NB4 (cell line): ENCODE data around the gene SCN8A.
"Not testable (repeated sequence)": the region's sequence is repeated elsewhere in the genome, so short reads cannot be mapped to it uniquely, and the experiment has no call there.

Experiments used
- DNase-seq: peaks from one replicate; pipeline ENCODE4 v3.0.0; 2010; ENCODE audit warnings: low read depth
- H3K4me3 ChIP-seq: one replicate; pipeline ENCODE4 v1.5.1; 2011; ENCODE audit warnings: mild to moderate bottlenecking, low read depth, low read length, moderate library complexity
- CTCF ChIP-seq: IDR thresholded peaks from one replicate; pipeline ENCODE4 v1.5.1; 2012; ENCODE audit warnings: low read depth, low read length
- MYC ChIP-seq: IDR thresholded peaks from 2 replicates; pipeline ENCODE4 v1.6.1; 2011; ENCODE audit warnings: low read depth, low read length
- POLR2A ChIP-seq: IDR thresholded peaks from 2 replicates; pipeline ENCODE4 v1.6.1; 2011; ENCODE audit warnings: mild to moderate bottlenecking; ENCODE audit not compliant: insufficient read length; ENCODE audit errors: extremely low read depth
- TF ChIP-seq, protein P1 (sequence below): IDR thresholded peaks from 2 replicates; pipeline ENCODE4 v1.6.1; 2011; ENCODE audit warnings: low read depth, low read length

SCN8A gene

GRCh38 chr12:51591016-51591901 lies at the start of gene SCN8A:
Gene SCN8A (plus strand): TSS chr12:51591233. CDS start chr12:51662818, 71,585 bp downstream.
- DNase-seq, result peak; percentile 49
- peak within 1 kb of the TSS; percentile 37 for H3K4me3 ChIP-seq
- TF ChIP-seq MYC (no peak), CTCF (no peak), POLR2A (no peak)
- TF ChIP-seq, protein P1, sequence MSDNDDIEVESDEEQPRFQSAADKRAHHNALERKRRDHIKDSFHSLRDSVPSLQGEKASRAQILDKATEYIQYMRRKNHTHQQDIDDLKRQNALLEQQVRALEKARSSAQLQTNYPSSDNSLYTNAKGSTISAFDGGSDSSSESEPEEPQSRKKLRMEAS, result no peak

- DNase-seq, result no peak
- no peak for TF ChIP-seq MYC
- TF ChIP-seq, protein P1, result no peak
- no peak for TF ChIP-seq POLR2A
- no peak for TF ChIP-seq CTCF
- H3K4me3 ChIP-seq, result no peak overlapping the region
Measured at GRCh38 chr12:51546097-51546496, 44.9 kb upstream of the SCN8A start.

GRCh38 chr12:51547606-51548005 lies 43.4 kb upstream of the SCN8A start:
- DNase-seq, result no peak
- no peak for TF ChIP-seq POLR2A
- no peak for TF ChIP-seq CTCF
- TF ChIP-seq, protein P1, result no peak
- no peak for TF ChIP-seq MYC
- no peak overlapping the region for H3K4me3 ChIP-seq

DNA sequence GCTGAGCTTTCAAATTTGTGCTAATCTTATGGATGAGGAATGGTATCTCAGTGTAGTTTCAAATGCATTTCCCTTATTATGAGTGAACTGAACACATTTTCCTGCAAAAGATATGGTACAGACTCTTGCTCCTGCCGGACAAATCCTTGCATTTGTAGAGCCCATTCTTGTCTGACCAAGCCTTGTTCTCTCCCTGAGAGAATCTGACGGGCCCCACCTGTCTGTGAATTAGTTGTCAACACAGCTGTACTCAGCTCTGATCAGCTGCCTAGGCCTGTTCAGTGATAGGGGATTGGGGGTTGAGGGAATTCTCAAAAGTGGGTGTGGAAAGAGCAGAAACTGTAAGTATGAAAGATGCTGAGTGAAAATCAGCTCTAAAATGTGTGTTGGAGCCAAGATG lies 42.8 kb upstream of the SCN8A start:
- no peak overlapping the region for H3K4me3 ChIP-seq
- no peak for DNase-seq
- TF ChIP-seq POLR2A (no peak), CTCF (no peak), MYC (no peak)
- TF ChIP-seq, protein P1, result no peak

DNA sequence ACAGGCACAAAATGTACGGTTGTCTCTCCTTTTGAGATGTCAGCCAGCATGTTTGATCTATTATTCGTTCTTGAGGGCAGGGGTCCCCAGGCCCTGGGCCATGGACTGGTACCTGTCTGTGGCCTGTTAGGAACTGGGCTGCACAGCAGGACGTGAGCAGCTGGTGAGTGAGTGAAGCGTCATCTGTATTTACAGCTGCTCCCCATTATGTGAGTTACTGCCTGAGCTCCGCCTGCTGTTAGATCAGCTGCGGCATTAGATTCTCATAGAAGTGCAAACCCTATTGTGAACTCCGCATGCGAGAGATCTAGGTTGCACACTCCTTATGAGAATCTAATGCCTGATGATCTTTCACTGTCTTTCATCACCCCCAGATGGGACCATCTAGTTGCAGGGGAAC lies 41.4 kb upstream of the SCN8A start:
- DNase-seq, result no peak
- H3K4me3 ChIP-seq, result no peak overlapping the region
- TF ChIP-seq CTCF, result no peak
- TF ChIP-seq, protein P1, result no peak
- no peak for TF ChIP-seq POLR2A
- no peak for TF ChIP-seq MYC

DNA sequence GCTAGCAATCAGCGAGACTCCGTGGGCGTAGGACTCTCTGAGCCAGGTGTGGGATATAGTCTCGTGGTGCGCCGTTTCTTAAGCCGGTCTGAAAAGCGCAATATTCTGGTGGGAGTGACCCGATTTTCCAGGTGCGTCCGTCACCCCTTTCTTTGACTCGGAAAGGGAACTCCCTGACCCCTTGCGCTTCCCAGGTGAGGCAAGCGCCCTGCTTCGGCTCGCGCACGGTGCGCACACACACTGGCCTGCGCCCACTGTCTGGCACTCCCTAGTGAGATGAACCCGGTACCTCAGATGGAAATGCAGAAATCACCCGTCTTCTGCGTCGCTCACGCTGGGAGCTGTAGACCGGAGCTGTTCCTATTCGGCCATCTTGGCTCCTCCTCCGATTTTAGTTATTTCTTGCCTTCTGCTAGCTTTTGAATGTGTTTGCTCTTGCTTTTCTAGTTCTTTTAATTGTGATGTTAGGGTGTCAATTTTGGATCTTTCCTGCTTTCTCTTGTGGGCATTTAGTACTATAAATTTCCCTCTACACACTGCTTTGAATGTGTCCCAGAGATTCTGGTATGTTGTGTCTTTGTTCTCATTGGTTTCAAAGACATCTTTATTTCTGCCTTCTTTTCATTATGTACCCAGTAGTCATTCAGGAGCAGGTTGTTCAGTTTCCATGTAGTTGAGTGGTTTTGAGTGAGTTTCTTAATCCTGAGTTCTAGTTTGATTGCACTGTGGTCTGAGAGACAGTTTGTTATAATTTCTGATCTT lies 22.6 kb upstream of the SCN8A start:
- H3K4me3 ChIP-seq, DNase-seq: not testable (repeated sequence)
